ENCODE data around the gene KIAA1614.

- TF ChIP-seq MYC (IDR thresholded peaks at IDR 0.05; ENCODE audit: low read depth, low read length) (no peak), CTCF (IDR thresholded peaks at IDR 0.05; ENCODE audit: low read depth, low read length) (no peak)
These were observed 13.4 kb upstream of the KIAA1614 start for GRCh38 chr1:180899262-180899661.

Measured in NB4 (cell line).